SK-N-SH treated with all-trans-retinoic acid at 6 μM for 48 hours (cell line): ENCODE data around the gene HSPA4.

Experiments
- ATAC-seq: fragments of 200-7000 bp; cut with Tn5 transposase; 3 replicates; pipeline ENCODE4 v1.9.1; 2020; ENCODE audit warnings: mild to moderate bottlenecking, moderate library complexity
- ARNTL ChIP-seq: fragments of 450-650 bp; formaldehyde crosslinking; IDR thresholded peaks from 2 replicates; pipeline ENCODE4 v1.5.0; 2020; ENCODE audit warnings: low read depth, mild to moderate bottlenecking, moderate library complexity, borderline replicate concordance
- CREB5 ChIP-seq: fragments of 250-450 bp; sonication (Bioruptor Pico); IDR thresholded peaks from 2 replicates; pipeline ENCODE4 v1.5.1; 2020; ENCODE audit warnings: low read depth, mild to moderate bottlenecking, moderate library complexity
- CSDC2 ChIP-seq: fragments of 250-450 bp; sonication (Bioruptor Pico); IDR thresholded peaks from 2 replicates; pipeline ENCODE4 v1.5.0; 2020; ENCODE audit warnings: mild to moderate bottlenecking, moderate library complexity
- CSRNP3 ChIP-seq: fragments of 250-450 bp; sonication (Bioruptor Pico); IDR thresholded peaks from 2 replicates; pipeline ENCODE4 v1.5.1; 2021; ENCODE audit warnings: mild to moderate bottlenecking, moderate library complexity
- GLIS3 ChIP-seq: fragments of 250-450 bp; sonication (Bioruptor Pico); IDR thresholded peaks from 2 replicates; pipeline ENCODE4 v1.5.0; 2020; ENCODE audit warnings: mild to moderate bottlenecking, moderate library complexity
- OSR1 ChIP-seq: fragments of 250-450 bp; sonication (Bioruptor Pico); IDR thresholded peaks from 2 replicates; pipeline ENCODE4 v1.8.0; 2022; ENCODE audit warnings: moderate library complexity, mild to moderate bottlenecking, inconsistent platforms
- PATZ1 ChIP-seq: fragments of 250-450 bp; sonication (Bioruptor Pico); IDR thresholded peaks from 2 replicates; pipeline ENCODE4 v1.8.0; 2020; ENCODE audit warnings: mild to moderate bottlenecking, moderate library complexity, borderline replicate concordance
- POU6F1 ChIP-seq: fragments of 250-450 bp; sonication (Bioruptor Pico); IDR thresholded peaks from 2 replicates; pipeline ENCODE4 v1.8.0; 2021; ENCODE audit warnings: low read depth, mild to moderate bottlenecking, moderate library complexity, borderline replicate concordance
- PPARA ChIP-seq: fragments of 250-450 bp; sonication (Bioruptor Pico); IDR thresholded peaks from 2 replicates; pipeline ENCODE4 v1.5.0; 2020; ENCODE audit warnings: mild to moderate bottlenecking, borderline replicate concordance
- RARB ChIP-seq: fragments of 250-450 bp; sonication (Bioruptor Pico); IDR thresholded peaks from 2 replicates; pipeline ENCODE4 v1.8.0; 2021; ENCODE audit warnings: mild to moderate bottlenecking, moderate library complexity
- SNAI2 ChIP-seq: fragments of 250-450 bp; sonication (Bioruptor Pico); IDR thresholded peaks from 2 replicates; pipeline ENCODE4 v1.5.0; 2020; ENCODE audit warnings: mild to moderate bottlenecking, moderate library complexity
- TCF4 ChIP-seq: fragments of 250-450 bp; sonication (Bioruptor Pico); IDR thresholded peaks from 2 replicates; pipeline ENCODE4 v1.8.0; 2021; ENCODE audit warnings: mild to moderate bottlenecking, moderate library complexity, borderline replicate concordance
- TOX ChIP-seq: fragments of 250-450 bp; sonication (Bioruptor Pico); IDR thresholded peaks from 2 replicates; pipeline ENCODE4 v1.8.0; 2021; ENCODE audit warnings: mild to moderate bottlenecking, moderate library complexity, borderline replicate concordance
- ZC3H10 ChIP-seq: fragments of 250-450 bp; sonication (Bioruptor Pico); IDR thresholded peaks from 2 replicates; pipeline ENCODE4 v1.5.1; 2021; ENCODE audit warnings: mild to moderate bottlenecking, moderate library complexity
- ZFP3 ChIP-seq: fragments of 250-450 bp; sonication (Bioruptor Pico); IDR thresholded peaks from 2 replicates; pipeline ENCODE4 v1.5.0; 2020; ENCODE audit warnings: mild to moderate bottlenecking, moderate library complexity
- ZFP30 ChIP-seq: fragments of 450-650 bp; formaldehyde crosslinking; IDR thresholded peaks from 2 replicates; pipeline ENCODE4 v1.5.0; 2022; ENCODE audit warnings: mild to moderate bottlenecking, moderate library complexity
- ZNF70 ChIP-seq: fragments of 450-650 bp; formaldehyde crosslinking; IDR thresholded peaks from 2 replicates; pipeline ENCODE4 v1.5.0; 2020; ENCODE audit warnings: mild to moderate bottlenecking, moderate library complexity
- ZNF8 ChIP-seq: fragments of 450-650 bp; formaldehyde crosslinking; IDR thresholded peaks from 2 replicates; pipeline ENCODE4 v1.5.0; 2020; ENCODE audit warnings: mild to moderate bottlenecking, moderate library complexity

The HSPA4 gene

GRCh38 chr5:133091034-133091433 lies 39.2 kb downstream of the HSPA4 start:
- no peak for TF ChIP-seq GLIS3
- no peak for TF ChIP-seq TOX
- TF ChIP-seq ZNF8, result no peak
- no peak for TF ChIP-seq ZFP3 (CRISPR knock-in tag)
- TF ChIP-seq ARNTL (CRISPR knock-in tag), result no peak
- no peak for TF ChIP-seq RARB
- TF ChIP-seq ZC3H10 (CRISPR knock-in tag), result no peak
- TF ChIP-seq POU6F1 (CRISPR knock-in tag), result no peak
- no peak for TF ChIP-seq PATZ1 (CRISPR knock-in tag)
- no peak for TF ChIP-seq ZNF70
- TF ChIP-seq CREB5 (CRISPR knock-in tag), result no peak
- no peak for TF ChIP-seq SNAI2
- TF ChIP-seq CSRNP3, result no peak
- TF ChIP-seq CSDC2 (CRISPR knock-in tag), result no peak
- no peak for TF ChIP-seq PPARA (CRISPR knock-in tag)
- no peak for TF ChIP-seq TCF4
- no peak for TF ChIP-seq ZFP30
- no peak for ATAC-seq

GRCh38 chr5:133106343-133106742 lies 54.5 kb downstream of the HSPA4 start:
- no peak for ATAC-seq
- TF ChIP-seq POU6F1 (CRISPR knock-in tag) (no peak), CSDC2 (CRISPR knock-in tag) (no peak)

GRCh38 chr5:133106761-133107572 lies 55.2 kb downstream of the HSPA4 start:
- TF ChIP-seq GLIS3, result no peak
- no peak for TF ChIP-seq CREB5 (CRISPR knock-in tag)
- TF ChIP-seq POU6F1 (CRISPR knock-in tag), result no peak
- no peak for TF ChIP-seq OSR1
- TF ChIP-seq ZNF70, result no peak
- TF ChIP-seq CSDC2 (CRISPR knock-in tag), result no peak
- no peak for TF ChIP-seq ZFP3 (CRISPR knock-in tag)
- TF ChIP-seq ZFP30, result no peak
- no peak for TF ChIP-seq SNAI2
- no peak for TF ChIP-seq PATZ1 (CRISPR knock-in tag)
- TF ChIP-seq RARB, result no peak
- no peak for TF ChIP-seq ARNTL (CRISPR knock-in tag)
- no peak for ATAC-seq
